Measurements from ENCODE around the gene ULK2. TPM values are rescaled to one million over a fixed set of nuclear protein-coding genes. Genes with fewer than 3 reads are reported as not detected.
"Not testable (repeated sequence)": the region's sequence is repeated elsewhere in the genome, so short reads cannot be mapped to it uniquely, and the experiment has no call there.

ULK2 gene
- total RNA-seq (2014; rRNA removed; shearing (Covaris generic)), result 2.5 and 10.0 TPM in 2 replicates

- peak; percentile 40 for DNase-seq (ENCODE audit: low read depth)
These were observed at the start of gene ULK2 for GRCh38 chr17:19867329-19868078. ULK2 (minus strand) TSS chr17:19867936; CDS start chr17:19867417, 519 bp downstream.

GRCh38 chr17:19915245-19915978, 47.7 kb upstream of the ULK2 start:
- no peak for DNase-seq (ENCODE audit: low read depth)

- DNase-seq (ENCODE audit: low read depth), result no peak
These were observed 43.3 kb upstream of the ULK2 start for GRCh38 chr17:19911033-19911432.

- DNase-seq (ENCODE audit: low read depth), result no peak
These were observed 41.4 kb upstream of the ULK2 start for GRCh38 chr17:19909139-19909538.

- DNase-seq (ENCODE audit: low read depth), result no peak
These were observed 37.8 kb upstream of the ULK2 start for GRCh38 chr17:19905502-19905901.

- DNase-seq (ENCODE audit: low read depth), result no peak
These were observed 37.2 kb upstream of the ULK2 start for GRCh38 chr17:19904924-19905323.

- no peak for DNase-seq (ENCODE audit: low read depth)
These were observed 36.7 kb upstream of the ULK2 start for GRCh38 chr17:19904412-19904811.

- DNase-seq (ENCODE audit: low read depth), result peak; percentile 82
These were observed 33.1 kb upstream of the ULK2 start for GRCh38 chr17:19900809-19901208.

- DNase-seq (ENCODE audit: low read depth), result peak; percentile 82
These were observed 30.2 kb upstream of the ULK2 start for GRCh38 chr17:19897903-19898302.

- peak; percentile 40 for DNase-seq (ENCODE audit: low read depth)
These were observed 29.5 kb upstream of the ULK2 start for GRCh38 chr17:19897090-19897837.

- no peak for DNase-seq (ENCODE audit: low read depth)
These were observed 28.9 kb upstream of the ULK2 start for GRCh38 chr17:19896679-19897078.

GRCh38 chr17:19890554-19890953, 22.8 kb upstream of the ULK2 start:
- DNase-seq (ENCODE audit: low read depth), result not testable (repeated sequence)

- not testable (repeated sequence) for DNase-seq (ENCODE audit: low read depth)
These were observed 22.3 kb upstream of the ULK2 start for GRCh38 chr17:19890001-19890400.

- no peak for DNase-seq (ENCODE audit: low read depth)
These were observed 18.4 kb upstream of the ULK2 start for GRCh38 chr17:19886116-19886515.

GRCh38 chr17:19883537-19884215, 15.9 kb upstream of the ULK2 start:
- no peak for DNase-seq (ENCODE audit: low read depth)

- DNase-seq (ENCODE audit: low read depth), result no peak
These were observed 12.7 kb upstream of the ULK2 start for GRCh38 chr17:19880393-19880792.

- no peak for DNase-seq (ENCODE audit: low read depth)
These were observed 9.7 kb upstream of the ULK2 start for GRCh38 chr17:19877364-19877945.

- DNase-seq (ENCODE audit: low read depth), result no peak
These were observed 8.9 kb upstream of the ULK2 start for GRCh38 chr17:19876529-19877161.

GRCh38 chr17:19874256-19874655, 6.5 kb upstream of the ULK2 start:
- DNase-seq (ENCODE audit: low read depth), result no peak

- DNase-seq (ENCODE audit: low read depth), result no peak
These were observed 5.6 kb upstream of the ULK2 start for GRCh38 chr17:19873346-19873745.

- DNase-seq (ENCODE audit: low read depth), result no peak
These were observed 301 bp upstream of the ULK2 start for GRCh38 chr17:19868079-19868395.
